ENCODE data around the gene PCYT1B.

The PCYT1B gene

DNA sequence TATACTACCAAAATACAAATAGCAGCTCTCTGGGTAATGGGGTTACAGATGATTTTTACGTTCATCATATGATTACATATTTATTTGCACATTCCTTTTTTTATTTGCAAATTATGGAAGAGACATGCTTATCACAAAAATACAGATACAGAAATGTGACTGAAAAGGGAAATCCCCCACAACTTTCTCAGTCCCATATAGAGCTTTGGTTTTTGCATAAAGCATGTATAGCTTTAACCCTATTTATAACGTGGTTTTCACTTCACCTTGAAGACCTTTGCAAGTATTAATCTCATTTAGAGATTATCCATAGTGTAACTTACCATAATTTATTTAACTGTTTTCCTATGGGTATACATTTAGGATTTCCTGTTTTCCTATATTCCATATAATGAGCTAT, 126.7 kb downstream of the PCYT1B start:
- H3K4me3 ChIP-seq (IDR thresholded peaks at IDR 0.05; ENCODE audit: insufficient read depth, low read depth, low read length) = no peak overlapping the region
- H2AFZ ChIP-seq (ENCODE audit: low read depth) = no peak overlapping the region
- H3K4me2 ChIP-seq = no peak overlapping the region
- H3K9ac ChIP-seq = no peak overlapping the region
- H3K36me3 ChIP-seq (ENCODE audit: insufficient read depth) = no peaks in the 10 kb centered on the region
- no peaks in the 10 kb centered on the region for H4K20me1 ChIP-seq (ENCODE audit: insufficient read depth)
- H3K27me3 ChIP-seq (ENCODE audit: insufficient read depth, low read depth) = no peaks in the 10 kb centered on the region
- TF ChIP-seq, protein P1, sequence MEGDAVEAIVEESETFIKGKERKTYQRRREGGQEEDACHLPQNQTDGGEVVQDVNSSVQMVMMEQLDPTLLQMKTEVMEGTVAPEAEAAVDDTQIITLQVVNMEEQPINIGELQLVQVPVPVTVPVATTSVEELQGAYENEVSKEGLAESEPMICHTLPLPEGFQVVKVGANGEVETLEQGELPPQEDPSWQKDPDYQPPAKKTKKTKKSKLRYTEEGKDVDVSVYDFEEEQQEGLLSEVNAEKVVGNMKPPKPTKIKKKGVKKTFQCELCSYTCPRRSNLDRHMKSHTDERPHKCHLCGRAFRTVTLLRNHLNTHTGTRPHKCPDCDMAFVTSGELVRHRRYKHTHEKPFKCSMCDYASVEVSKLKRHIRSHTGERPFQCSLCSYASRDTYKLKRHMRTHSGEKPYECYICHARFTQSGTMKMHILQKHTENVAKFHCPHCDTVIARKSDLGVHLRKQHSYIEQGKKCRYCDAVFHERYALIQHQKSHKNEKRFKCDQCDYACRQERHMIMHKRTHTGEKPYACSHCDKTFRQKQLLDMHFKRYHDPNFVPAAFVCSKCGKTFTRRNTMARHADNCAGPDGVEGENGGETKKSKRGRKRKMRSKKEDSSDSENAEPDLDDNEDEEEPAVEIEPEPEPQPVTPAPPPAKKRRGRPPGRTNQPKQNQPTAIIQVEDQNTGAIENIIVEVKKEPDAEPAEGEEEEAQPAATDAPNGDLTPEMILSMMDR (conservative IDR thresholded peaks at IDR 0.05; ENCODE audit: low read depth, low read length) = no peak
- no peaks in the 10 kb centered on the region for H3K4me1 ChIP-seq (ENCODE audit: low read depth, poor library complexity, severe bottlenecking)
- no peaks in the 10 kb centered on the region for H3K79me2 ChIP-seq (ENCODE audit: insufficient read depth, low read depth)
- H3K27ac ChIP-seq = no peak overlapping the region

- H3K4me3 ChIP-seq (IDR thresholded peaks at IDR 0.05; ENCODE audit: insufficient read depth, low read depth, low read length) = no peak overlapping the region
- no peak overlapping the region for H3K27ac ChIP-seq
- H4K20me1 ChIP-seq (ENCODE audit: insufficient read depth) = no peaks in the 10 kb centered on the region
- H3K36me3 ChIP-seq (ENCODE audit: insufficient read depth) = no peaks in the 10 kb centered on the region
- no peak overlapping the region for H2AFZ ChIP-seq (ENCODE audit: low read depth)
- H3K4me2 ChIP-seq = no peak overlapping the region
- no peak overlapping the region for H3K9ac ChIP-seq
- no peaks in the 10 kb centered on the region for H3K79me2 ChIP-seq (ENCODE audit: insufficient read depth, low read depth)
- TF ChIP-seq, protein P1 (conservative IDR thresholded peaks at IDR 0.05; ENCODE audit: low read depth, low read length) = no peak
- no peaks in the 10 kb centered on the region for H3K4me1 ChIP-seq (ENCODE audit: low read depth, poor library complexity, severe bottlenecking)
- H3K27me3 ChIP-seq (ENCODE audit: insufficient read depth, low read depth) = no peaks in the 10 kb centered on the region
These were observed 131.7 kb downstream of the PCYT1B start for GRCh38 chrX:24515447-24515846.

GRCh38 chrX:24513416-24513815, 133.7 kb downstream of the PCYT1B start:
- Histone ChIP-seq H3K79me2 (ENCODE audit: insufficient read depth, low read depth) (no peaks in the 10 kb centered on the region), H2AFZ (ENCODE audit: low read depth) (no peak overlapping the region), H4K20me1 (ENCODE audit: insufficient read depth) (no peaks in the 10 kb centered on the region), H3K4me2 (no peak overlapping the region), H3K4me1 (ENCODE audit: low read depth, poor library complexity, severe bottlenecking) (no peaks in the 10 kb centered on the region), H3K9ac (no peak overlapping the region), H3K36me3 (ENCODE audit: insufficient read depth) (no peaks in the 10 kb centered on the region), H3K27me3 (ENCODE audit: insufficient read depth, low read depth) (no peaks in the 10 kb centered on the region), H3K4me3 (IDR thresholded peaks at IDR 0.05; ENCODE audit: insufficient read depth, low read depth, low read length) (no peak overlapping the region), H3K27ac (no peak overlapping the region)
- TF ChIP-seq, protein P1 (conservative IDR thresholded peaks at IDR 0.05; ENCODE audit: low read depth, low read length) = no peak

GRCh38 chrX:24508375-24508774, 138.8 kb downstream of the PCYT1B start:
- H3K4me2 ChIP-seq = no peak overlapping the region
- H3K27me3 ChIP-seq (ENCODE audit: insufficient read depth, low read depth) = no peaks in the 10 kb centered on the region
- no peak overlapping the region for H2AFZ ChIP-seq (ENCODE audit: low read depth)
- H3K36me3 ChIP-seq (ENCODE audit: insufficient read depth) = no peaks in the 10 kb centered on the region
- no peak overlapping the region for H3K27ac ChIP-seq
- TF ChIP-seq, protein P1 (conservative IDR thresholded peaks at IDR 0.05; ENCODE audit: low read depth, low read length) = no peak
- H3K4me1 ChIP-seq (ENCODE audit: low read depth, poor library complexity, severe bottlenecking) = no peaks in the 10 kb centered on the region
- H3K79me2 ChIP-seq (ENCODE audit: insufficient read depth, low read depth) = no peaks in the 10 kb centered on the region
- no peak overlapping the region for H3K9ac ChIP-seq
- H3K4me3 ChIP-seq (IDR thresholded peaks at IDR 0.05; ENCODE audit: insufficient read depth, low read depth, low read length) = no peak overlapping the region
- H4K20me1 ChIP-seq (ENCODE audit: insufficient read depth) = no peaks in the 10 kb centered on the region

Data from KMS-11 (cell line).